Lower leg skin (tissue), 3 donors: ENCODE measurements around the gene REPS1.

Experiments used
- POLR2A ChIP-seq, 2 donors: fragments of 450-650 bp; IDR thresholded peaks; one replicate each; pipeline ENCODE4 v1.6.1; 2016 to 2017; ENCODE audit warnings: antibody characterized with exemption in 2 of 2, mild to moderate bottlenecking in 1 of 2, moderate library complexity in 1 of 2
- TF ChIP-seq, protein P1 (sequence below), 3 donors: fragments of 450-650 bp; IDR thresholded peaks; one replicate each; pipeline ENCODE4 v1.5.1; 2016; ENCODE audit warnings: antibody characterized with exemption in 3 of 3, mild to moderate bottlenecking in 3 of 3, moderate library complexity in 2 of 3

- TF ChIP-seq, protein P1, sequence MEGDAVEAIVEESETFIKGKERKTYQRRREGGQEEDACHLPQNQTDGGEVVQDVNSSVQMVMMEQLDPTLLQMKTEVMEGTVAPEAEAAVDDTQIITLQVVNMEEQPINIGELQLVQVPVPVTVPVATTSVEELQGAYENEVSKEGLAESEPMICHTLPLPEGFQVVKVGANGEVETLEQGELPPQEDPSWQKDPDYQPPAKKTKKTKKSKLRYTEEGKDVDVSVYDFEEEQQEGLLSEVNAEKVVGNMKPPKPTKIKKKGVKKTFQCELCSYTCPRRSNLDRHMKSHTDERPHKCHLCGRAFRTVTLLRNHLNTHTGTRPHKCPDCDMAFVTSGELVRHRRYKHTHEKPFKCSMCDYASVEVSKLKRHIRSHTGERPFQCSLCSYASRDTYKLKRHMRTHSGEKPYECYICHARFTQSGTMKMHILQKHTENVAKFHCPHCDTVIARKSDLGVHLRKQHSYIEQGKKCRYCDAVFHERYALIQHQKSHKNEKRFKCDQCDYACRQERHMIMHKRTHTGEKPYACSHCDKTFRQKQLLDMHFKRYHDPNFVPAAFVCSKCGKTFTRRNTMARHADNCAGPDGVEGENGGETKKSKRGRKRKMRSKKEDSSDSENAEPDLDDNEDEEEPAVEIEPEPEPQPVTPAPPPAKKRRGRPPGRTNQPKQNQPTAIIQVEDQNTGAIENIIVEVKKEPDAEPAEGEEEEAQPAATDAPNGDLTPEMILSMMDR (IDR thresholded peaks at IDR 0.05), result no peak
- no peak for TF ChIP-seq POLR2A (IDR thresholded peaks at IDR 0.05)
Measured at GRCh38 chr6:138963531-138963930, 24.5 kb downstream of the REPS1 start.
